Pancreas (tissue), 10 donors: ENCODE results near the gene SLC13A5. TPM values are rescaled to one million over a fixed set of nuclear protein-coding genes. Genes with fewer than 3 reads are reported as not detected.

Experiments
- ATAC-seq, 4 donors: fragments of 200-7000 bp; cut with Tn5 transposase; one replicate each; pipeline versions ENCODE4 v1.8.0 to v1.9.1; 2020; ENCODE audit warnings: mild to moderate bottlenecking in 4 of 4, moderate library complexity in 4 of 4
- DNase-seq, 6 donors: peaks; one replicate each; pipeline ENCODE4 v3.0.0-alpha.2; 2020
- FAIRE-seq: peaks from 2 replicates; lab custom pipeline; 2012; peaks lifted over from hg19 to GRCh38; lab: Jason Lieb, UNC
- H3K27ac ChIP-seq, 4 donors: fragments of 200-600 bp; sonication (generic); 1 replicate in 3 of 4; 2 replicates in 1 of 4; pipeline versions ENCODE4 v1.5.0 to v1.8.0; 2020
- H3K27me3 ChIP-seq, 4 donors: fragments of 200-600 bp; one replicate each; pipeline ENCODE4 v1.8.0; 2021
- H3K36me3 ChIP-seq, 3 donors: fragments of 200-600 bp; sonication (generic) in 1 of 3; one replicate each; pipeline versions ENCODE4 v1.5.0 to v1.8.0; 2020 to 2021
- H3K4me1 ChIP-seq, 3 donors: fragments of 200-600 bp; one replicate each; pipeline ENCODE4 v1.8.0; 2021
- H3K4me3 ChIP-seq, 4 donors: fragments of 200-600 bp; sonication (generic) in 2 of 4; one replicate each; pipeline versions ENCODE4 v1.5.0 to v1.8.0; 2020 to 2021
- H3K9me3 ChIP-seq, 4 donors: fragments of 200-600 bp; one replicate each; pipeline ENCODE4 v1.8.0; 2021
- whole genome bisulfite sequencing, 2 donors: extraction: QIAGEN DNeasy Blood & Tissue Kit; methylation state at CpG; one replicate each; pipeline ENCODE4 v1.1.7; 2013; 5-methylcytosine and 5-hydroxymethylcytosine counted together
- intact Hi-C, 3 donors: fragments of 100-400 bp; cut with DNase I; formaldehyde crosslinking; loops; one replicate each; pipeline versions ENCODE4 v1.11.1 to v1.14.2; 2022
- polyA plus RNA-seq, 2 donors: library from polyadenylated mRNA; stranded (reverse); fragments of 200-250 nt; gene quantifications; one replicate each; pipeline ENCODE4 v1.2.3, GENCODE V29; 2013
- total RNA-seq, 6 donors: library from RNA; stranded (reverse); fragmentation: NEBNext Ultra II Directional in 4 of 6; extraction: Animal tissue kit (Norgen Biotek cat#: 25700) in 4 of 6; gene quantifications; one replicate each; pipeline versions ENCODE4 v1.2.1 to v1.2.4, GENCODE V29; 2021 to 2023
- TF ChIP-seq, protein P1 (sequence below), 4 donors: fragments of 200-600 bp; sonication (generic) in 3 of 4; IDR thresholded peaks; one replicate each; pipeline versions ENCODE4 v1.5.0 to v1.8.0; 2021; ENCODE audit warnings: antibody characterized with exemption in 4 of 4
- donor health status: healthy with polysubstance abuse.
- donor health status: DM: no; HTN: no; CAD: no; lungs with moderate emphysema.
- donor health status: DM: no; HTN: no; CAD: no.
- donor health status: control.
- donor health status: control.
- donor health status: Bipolar disorder and iron deficiency.
- donor health status: DM: yes; HTN: yes; CAD: no.
- donor health status: DM: no; HTN: no; CAD: no.
- donor health status: DM: no; HTN: no; CAD: no.
- donor health status: DM: yes; HTN: yes; CAD: no.

The SLC13A5 gene
- total and polyA plus RNA-seq, 8 donors = 0.15 to 0.47 (median 0.25) TPM; not detected in 4

DNA sequence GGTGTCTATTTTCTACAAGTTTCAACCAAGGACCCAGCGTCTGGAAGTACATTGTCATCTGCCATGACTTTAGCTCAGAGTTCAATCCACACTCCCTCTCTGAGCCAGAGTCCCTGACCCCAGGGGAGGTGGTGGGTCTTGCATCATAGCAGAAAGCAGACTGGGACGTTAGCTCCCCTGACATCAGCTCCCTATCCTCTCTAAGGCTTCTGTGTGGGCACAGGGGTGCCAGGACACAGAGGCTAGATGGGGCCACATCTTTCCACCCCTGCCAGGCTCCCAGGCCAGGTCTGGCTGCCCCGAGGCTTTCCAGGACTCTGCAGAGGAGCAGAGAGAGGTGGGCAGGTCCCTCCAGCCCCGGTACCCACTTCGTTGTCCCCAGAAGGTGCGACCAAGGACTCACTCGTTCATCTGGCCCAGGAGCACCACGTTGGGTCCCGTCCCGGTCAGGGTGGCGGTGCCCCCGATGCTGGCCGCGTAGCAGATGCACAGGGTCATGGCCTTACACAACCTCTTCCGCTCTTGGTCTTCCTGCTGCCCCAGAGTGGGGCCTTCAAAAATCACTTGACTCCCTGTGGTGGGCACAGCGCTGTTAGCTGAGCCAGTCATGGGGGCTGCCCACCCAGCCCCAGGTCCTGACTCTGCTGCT lies 10.5 kb downstream of the SLC13A5 start:
- H3K27me3 ChIP-seq = no peaks in the 10 kb centered on the region
- no peak overlapping the region for H3K27ac ChIP-seq
- ATAC-seq (no peak), DNase-seq (no peak), FAIRE-seq (no peak)
- H3K4me1 ChIP-seq = no peaks in the 10 kb centered on the region
- H3K9me3 ChIP-seq = no peaks in the 10 kb centered on the region
- no peak overlapping the region for H3K4me3 ChIP-seq
- no peaks in the 10 kb centered on the region for H3K36me3 ChIP-seq
- WGBS, 2 donors = 74 to 84% methylated on average over 16 of the region's 16 CpGs
- TF ChIP-seq, protein P1, sequence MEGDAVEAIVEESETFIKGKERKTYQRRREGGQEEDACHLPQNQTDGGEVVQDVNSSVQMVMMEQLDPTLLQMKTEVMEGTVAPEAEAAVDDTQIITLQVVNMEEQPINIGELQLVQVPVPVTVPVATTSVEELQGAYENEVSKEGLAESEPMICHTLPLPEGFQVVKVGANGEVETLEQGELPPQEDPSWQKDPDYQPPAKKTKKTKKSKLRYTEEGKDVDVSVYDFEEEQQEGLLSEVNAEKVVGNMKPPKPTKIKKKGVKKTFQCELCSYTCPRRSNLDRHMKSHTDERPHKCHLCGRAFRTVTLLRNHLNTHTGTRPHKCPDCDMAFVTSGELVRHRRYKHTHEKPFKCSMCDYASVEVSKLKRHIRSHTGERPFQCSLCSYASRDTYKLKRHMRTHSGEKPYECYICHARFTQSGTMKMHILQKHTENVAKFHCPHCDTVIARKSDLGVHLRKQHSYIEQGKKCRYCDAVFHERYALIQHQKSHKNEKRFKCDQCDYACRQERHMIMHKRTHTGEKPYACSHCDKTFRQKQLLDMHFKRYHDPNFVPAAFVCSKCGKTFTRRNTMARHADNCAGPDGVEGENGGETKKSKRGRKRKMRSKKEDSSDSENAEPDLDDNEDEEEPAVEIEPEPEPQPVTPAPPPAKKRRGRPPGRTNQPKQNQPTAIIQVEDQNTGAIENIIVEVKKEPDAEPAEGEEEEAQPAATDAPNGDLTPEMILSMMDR (IDR thresholded peaks at IDR 0.05) = no peak
- intact Hi-C loops = no loop called here

GRCh38 chr17:6701719-6702118 lies 11.4 kb downstream of the SLC13A5 start:
- H3K27ac ChIP-seq = no peak overlapping the region
- WGBS, 2 donors = 30 to 35% methylated on average over 11 of the region's 11 CpGs
- no peaks in the 10 kb centered on the region for H3K4me1 ChIP-seq
- intact Hi-C loops = no loop called here
- no peak overlapping the region for H3K4me3 ChIP-seq
- FAIRE-seq (no peak), ATAC-seq (peak in 2 of 4 donors; percentile 65 to 81), DNase-seq (peak in 1 of 6 donors; percentile 63)
- no peaks in the 10 kb centered on the region for H3K9me3 ChIP-seq
- no peaks in the 10 kb centered on the region for H3K27me3 ChIP-seq
- TF ChIP-seq, protein P1 (IDR thresholded peaks at IDR 0.05) = peak in 1 of 4 donors; percentile 10
- no peaks in the 10 kb centered on the region for H3K36me3 ChIP-seq

- DNase-seq (no peak), ATAC-seq (no peak), FAIRE-seq (no peak)
- no peak overlapping the region for H3K27ac ChIP-seq
- no peaks in the 10 kb centered on the region for H3K36me3 ChIP-seq
- no peaks in the 10 kb centered on the region for H3K4me1 ChIP-seq
- TF ChIP-seq, protein P1 (IDR thresholded peaks at IDR 0.05) = no peak
- no peak overlapping the region for H3K4me3 ChIP-seq
- no peaks in the 10 kb centered on the region for H3K27me3 ChIP-seq
- no peaks in the 10 kb centered on the region for H3K9me3 ChIP-seq
- 80 to 88% methylated on average over 8 of the region's 8 CpGs for WGBS, 2 donors
- intact Hi-C loops = no loop called here
These were observed 12.2 kb downstream of the SLC13A5 start for GRCh38 chr17:6700948-6701307.

DNA sequence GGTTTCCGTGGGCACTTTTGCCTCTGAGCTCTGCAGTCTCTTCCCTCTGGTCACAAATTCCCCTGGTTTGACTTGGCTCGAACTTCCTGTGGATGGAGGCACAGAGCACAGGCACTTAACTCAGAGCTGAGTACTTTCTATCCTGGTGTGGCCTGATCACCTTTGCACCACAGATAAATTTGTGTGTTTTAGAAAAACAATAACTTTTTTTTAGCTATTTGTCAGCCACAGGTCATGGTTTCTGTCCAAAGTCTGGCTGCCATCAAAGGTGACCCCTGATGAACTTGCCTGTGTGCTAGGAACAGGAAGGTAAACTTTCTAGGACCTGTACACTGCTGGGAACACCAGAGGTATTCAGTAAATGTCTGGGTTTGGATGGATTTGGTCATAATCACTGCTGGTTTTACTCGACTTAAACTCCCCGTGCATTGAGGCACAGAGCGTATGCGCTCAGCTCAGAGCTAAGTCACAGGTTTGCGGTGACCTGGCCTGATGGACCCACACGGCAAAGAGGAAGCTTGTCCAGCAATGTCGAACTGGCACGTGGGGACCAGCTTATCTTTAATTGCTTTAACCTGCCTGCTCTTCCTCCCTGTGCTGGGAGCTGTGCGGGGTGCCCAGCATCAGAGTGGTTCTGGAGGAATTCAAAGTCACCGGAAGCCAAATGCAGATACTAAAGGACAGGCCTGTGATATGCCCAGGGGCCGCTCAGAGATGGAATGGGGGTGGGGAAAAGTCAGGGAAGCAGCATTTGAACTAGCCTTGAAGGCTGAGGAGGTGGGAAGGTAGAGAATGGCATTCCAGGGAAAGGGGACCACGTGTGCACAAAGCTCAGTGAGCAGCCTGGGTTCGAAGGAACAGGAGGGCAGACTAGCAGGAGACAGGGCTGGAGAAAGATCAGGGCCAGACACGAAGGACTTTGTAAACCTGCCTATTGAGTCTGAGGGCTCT lies 12.9 kb downstream of the SLC13A5 start:
- DNase-seq = no peak
- FAIRE-seq = no peak
- Histone ChIP-seq H3K27ac (no peak overlapping the region), H3K4me3 (no peak overlapping the region), H3K9me3 (no peaks in the 10 kb centered on the region), H3K36me3 (no peaks in the 10 kb centered on the region), H3K4me1 (no peaks in the 10 kb centered on the region), H3K27me3 (no peaks in the 10 kb centered on the region)
- ATAC-seq = no peak
- TF ChIP-seq, protein P1 (IDR thresholded peaks at IDR 0.05) = no peak
- intact Hi-C loops = no loop called here
- WGBS, 2 donors = 67% methylated on average over 16 of the region's 16 CpGs
